ENCODE data around the gene SUMO4. TPM values are rescaled to one million over a fixed set of nuclear protein-coding genes. Genes with fewer than 3 reads are reported as not detected.
A peak's percentile ranks its signal among the peaks of the same experiment; 100 is the strongest.

Gene SUMO4
- total RNA-seq, 2 experiments from 2014 or later, result 5.5 to 5.9 TPM

DNA sequence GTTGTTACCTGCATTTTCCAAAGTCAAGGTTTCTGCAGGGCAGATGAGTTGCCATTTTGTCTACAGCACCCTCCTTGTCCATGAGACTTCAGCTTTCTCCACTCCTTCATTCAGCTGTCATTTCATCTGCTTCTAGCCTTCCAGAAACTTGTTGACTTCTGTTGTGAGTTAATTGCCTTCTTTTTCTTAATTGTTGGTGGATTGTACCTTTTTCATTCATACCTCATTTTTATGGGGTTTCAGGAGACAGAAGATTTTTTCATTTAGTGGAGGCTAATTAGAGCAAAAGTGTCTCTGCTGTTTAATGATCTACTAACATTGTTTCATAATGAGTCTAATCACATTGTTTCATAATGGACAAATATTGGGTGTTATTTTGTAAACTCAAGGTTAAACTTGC is 7.5 kb upstream of the SUMO4 start:
- CTCF ChIA-PET, result interaction anchor here (0.7 to 1.6 kb wide), 5 partner anchors 9 to 301 kb away, joined by 3 to 5 read pairs (median 3); no protein-coding TSS in a partner anchor
- Mint-ChIP-seq H3K27me3 (ENCODE audit: low read depth) (no peaks in the 10 kb centered on the region), H3K36me3 (ENCODE audit: low read depth) (peaks cover 59% of the 10 kb centered on the region), H3K4me3 (no peak overlapping the region), H3K4me1 (ENCODE audit: low read depth) (peaks cover 70% of the 10 kb centered on the region), H3K9me3 (no peaks in the 10 kb centered on the region), H3K27ac (peak overlapping the region; percentile 13)
- DNase-seq, result no peak
- intact Hi-C loops (cut with micrococcal nuclease), result loop anchor here (2.0 kb wide), 1 partner anchor 16 kb away; no protein-coding TSS in a partner anchor

DNA sequence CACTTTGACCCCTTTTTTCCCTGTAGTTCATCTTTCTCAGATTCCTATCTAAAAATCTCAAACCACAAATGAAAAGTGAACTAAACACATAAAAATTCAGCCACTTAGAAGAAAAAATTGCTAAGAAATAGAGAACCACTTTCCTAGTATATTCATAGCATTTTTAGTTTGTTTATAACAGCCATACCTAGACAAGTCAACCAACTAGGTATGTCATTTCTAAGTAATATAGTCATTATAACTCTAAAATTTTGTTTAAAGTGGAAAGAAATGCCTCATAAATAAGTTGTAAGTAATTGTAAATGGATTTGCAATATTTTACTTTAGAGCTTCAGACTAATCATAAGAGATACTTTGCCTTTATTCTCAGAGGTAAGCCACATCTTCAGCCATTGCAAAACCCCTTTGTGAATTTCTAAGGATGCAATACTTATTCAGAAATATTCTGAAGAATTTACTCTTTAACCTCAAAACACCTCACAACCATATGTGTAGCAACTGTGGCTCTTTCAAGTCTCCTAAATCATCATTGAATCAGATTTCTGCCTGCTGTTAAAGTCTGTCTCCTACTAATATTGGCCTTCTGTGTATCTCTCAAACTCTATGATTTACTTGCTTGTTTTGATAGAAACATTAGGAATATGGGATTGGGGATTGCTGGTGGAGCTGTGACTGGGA is 6.9 kb upstream of the SUMO4 start:
- H3K27me3 Mint-ChIP-seq (ENCODE audit: low read depth), result no peaks in the 10 kb centered on the region
- DNase-seq, result no peak
- H3K36me3 Mint-ChIP-seq (ENCODE audit: low read depth), result peaks cover 57% of the 10 kb centered on the region
- intact Hi-C loops (cut with micrococcal nuclease), result loop anchor here (2.0 kb wide), 1 partner anchor 16 kb away; no protein-coding TSS in a partner anchor
- H3K9me3 Mint-ChIP-seq, result no peaks in the 10 kb centered on the region
- H3K27ac Mint-ChIP-seq, result no peak overlapping the region
- H3K4me1 Mint-ChIP-seq (ENCODE audit: low read depth), result peaks cover 66% of the 10 kb centered on the region
- CTCF ChIA-PET, result interaction anchor here (0.7 to 1.1 kb wide), 3 partner anchors 9 to 302 kb away, joined by 3 read pairs; no protein-coding TSS in a partner anchor
- H3K4me3 Mint-ChIP-seq, result no peak overlapping the region

DNA sequence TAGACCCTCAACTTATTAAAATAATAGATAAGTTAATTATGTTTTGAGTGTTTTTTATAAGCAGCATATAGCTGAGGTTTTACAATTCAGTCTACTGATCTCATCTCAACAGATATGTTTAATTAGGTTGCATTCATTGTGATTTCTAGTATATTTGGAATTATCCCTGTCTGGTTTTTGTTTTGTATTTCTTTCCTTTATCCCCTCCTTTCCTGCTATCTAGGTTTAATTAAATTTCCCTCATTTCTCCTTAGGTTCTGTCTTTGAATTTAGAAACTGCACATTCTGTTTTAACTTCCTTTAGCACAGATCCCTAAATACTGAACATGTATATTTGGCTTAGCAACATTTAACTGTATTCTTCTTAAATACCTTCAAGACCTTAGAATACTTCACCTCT is 4.9 kb upstream of the SUMO4 start:
- CTCF ChIA-PET, result no interaction called here
- Mint-ChIP-seq H3K9me3 (no peaks in the 10 kb centered on the region), H3K4me1 (ENCODE audit: low read depth) (peaks cover 54% of the 10 kb centered on the region)

DNA sequence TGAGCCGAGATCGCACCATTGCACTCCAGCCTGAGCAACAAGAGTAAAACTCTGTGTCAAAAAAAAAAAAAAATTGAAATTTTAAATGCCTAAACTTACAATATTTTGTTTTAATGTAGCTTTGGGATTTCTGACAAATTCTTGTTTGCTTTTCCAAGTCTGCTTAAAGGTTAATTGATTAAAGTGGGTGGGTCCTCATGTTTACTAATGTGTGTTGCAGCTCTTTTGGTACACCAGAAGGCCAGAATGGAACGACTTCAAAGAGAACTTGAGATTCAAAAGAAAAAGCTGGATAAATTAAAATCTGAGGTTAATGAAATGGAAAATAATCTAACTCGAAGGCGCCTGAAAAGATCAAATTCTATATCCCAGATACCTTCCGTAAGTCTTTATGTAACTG is 2.7 kb upstream of the SUMO4 start:
- Mint-ChIP-seq H3K27ac (no peak overlapping the region), H3K9me3 (no peaks in the 10 kb centered on the region), H3K27me3 (ENCODE audit: low read depth) (no peaks in the 10 kb centered on the region), H3K4me3 (no peak overlapping the region), H3K36me3 (ENCODE audit: low read depth) (peaks cover 53% of the 10 kb centered on the region), H3K4me1 (ENCODE audit: low read depth) (peaks cover 36% of the 10 kb centered on the region)
- DNase-seq, result no peak
- intact Hi-C loops (cut with micrococcal nuclease), result no loop called here
- CTCF ChIA-PET, result interaction anchor here (0.6 to 1.4 kb wide), 2 partner anchors 34 to 313 kb away, joined by 3 to 4 read pairs; no protein-coding TSS in a partner anchor

More for the DNA sequence above, 4.9 kb upstream of the SUMO4 start:
- H3K36me3 Mint-ChIP-seq (ENCODE audit: low read depth), result peaks cover 54% of the 10 kb centered on the region
- H3K27me3 Mint-ChIP-seq (ENCODE audit: low read depth), result no peaks in the 10 kb centered on the region
- peak overlapping the region; percentile 40 for H3K27ac Mint-ChIP-seq
- H3K4me3 Mint-ChIP-seq, result no peak overlapping the region
- intact Hi-C loops (cut with micrococcal nuclease), result no loop called here
- DNase-seq, result no peak

DNA sequence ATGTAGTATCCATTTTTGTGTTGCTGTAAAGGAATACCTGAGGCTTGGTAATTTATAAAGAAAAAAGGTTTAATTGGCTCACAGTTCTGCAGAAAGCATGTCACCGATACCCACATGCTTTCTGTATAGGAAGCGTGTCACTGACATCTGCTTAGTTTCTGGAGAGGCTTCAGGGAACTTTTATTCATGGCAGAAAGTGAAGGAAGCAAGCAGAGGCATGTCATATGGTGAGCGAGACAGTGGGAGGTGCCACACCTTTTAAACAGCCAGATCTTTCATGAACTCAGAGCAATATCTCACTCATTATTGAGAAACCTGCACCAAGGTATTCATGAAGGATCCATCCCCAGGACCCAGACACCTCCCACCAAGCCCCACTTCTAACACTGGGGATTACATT is 3.5 kb downstream of the SUMO4 start:
- peaks cover 52% of the 10 kb centered on the region for H3K36me3 Mint-ChIP-seq (ENCODE audit: low read depth)
- H3K27me3 Mint-ChIP-seq (ENCODE audit: low read depth), result no peaks in the 10 kb centered on the region
- H3K9me3 Mint-ChIP-seq, result no peaks in the 10 kb centered on the region
- H3K4me3 Mint-ChIP-seq, result no peak overlapping the region
- DNase-seq, result no peak
- H3K4me1 Mint-ChIP-seq (ENCODE audit: low read depth), result peaks cover 30% of the 10 kb centered on the region
- intact Hi-C loops (cut with micrococcal nuclease), result loop anchor here (2.0 kb wide), 1 partner anchor 17 kb away; no protein-coding TSS in a partner anchor
- peak overlapping the region; percentile 66 for H3K27ac Mint-ChIP-seq
- CTCF ChIA-PET, result no interaction called here

DNA sequence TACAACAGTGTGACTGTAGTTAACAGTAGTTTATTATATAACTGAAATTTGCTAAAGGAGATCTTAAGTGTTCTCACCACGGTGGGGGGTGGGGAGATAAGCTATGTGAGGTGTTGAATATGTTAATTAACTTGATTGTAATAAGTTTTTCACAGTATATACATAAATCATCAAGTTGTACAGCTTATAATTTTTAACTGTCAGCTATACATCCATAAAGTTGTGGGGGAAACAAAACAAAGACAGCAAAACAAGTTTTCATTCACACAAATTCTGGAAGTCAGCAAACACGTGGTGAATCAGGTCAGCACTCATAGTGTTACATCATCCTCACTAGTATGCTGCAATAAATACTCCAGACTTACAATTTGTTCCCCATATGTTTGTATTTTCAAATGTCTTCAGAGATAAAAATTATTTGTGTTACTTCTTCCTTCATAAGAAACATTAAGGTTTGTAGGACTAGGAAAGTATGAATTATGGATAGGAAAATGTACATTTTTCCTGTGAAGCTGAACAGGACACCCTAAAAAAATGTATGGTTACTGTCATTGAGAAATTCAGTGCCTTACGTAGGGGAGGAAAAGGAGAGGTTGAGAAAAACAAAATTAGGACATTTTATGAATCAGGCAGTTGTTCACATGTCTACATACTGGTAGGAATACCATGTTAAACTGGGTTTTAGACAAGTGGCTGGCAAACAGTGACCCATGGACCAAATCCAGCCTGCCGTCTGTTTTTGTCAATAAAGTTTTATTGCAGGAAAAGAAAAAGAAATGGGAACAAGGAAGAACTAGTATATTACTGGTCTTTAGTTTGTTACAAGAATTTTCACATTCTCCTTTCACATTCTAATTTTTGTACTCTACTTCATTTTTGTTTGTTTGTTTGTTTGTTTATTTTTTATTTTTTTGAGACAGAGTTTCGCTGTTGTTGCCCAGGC is 6.0 kb downstream of the SUMO4 start:
- H3K4me1 Mint-ChIP-seq (ENCODE audit: low read depth), result peaks cover 39% of the 10 kb centered on the region
- intact Hi-C loops (cut with micrococcal nuclease), result no loop called here
- no peak for DNase-seq
- H3K4me3 Mint-ChIP-seq, result no peak overlapping the region
- H3K36me3 Mint-ChIP-seq (ENCODE audit: low read depth), result peaks cover 48% of the 10 kb centered on the region
- H3K27me3 Mint-ChIP-seq (ENCODE audit: low read depth), result no peaks in the 10 kb centered on the region
- no peaks in the 10 kb centered on the region for H3K9me3 Mint-ChIP-seq
- peak overlapping the region; percentile 72 for H3K27ac Mint-ChIP-seq
- CTCF ChIA-PET, result interaction anchor here (1.2 kb wide), 1 partner anchor 13 kb away, joined by 3 read pairs; no protein-coding TSS in a partner anchor

DNA sequence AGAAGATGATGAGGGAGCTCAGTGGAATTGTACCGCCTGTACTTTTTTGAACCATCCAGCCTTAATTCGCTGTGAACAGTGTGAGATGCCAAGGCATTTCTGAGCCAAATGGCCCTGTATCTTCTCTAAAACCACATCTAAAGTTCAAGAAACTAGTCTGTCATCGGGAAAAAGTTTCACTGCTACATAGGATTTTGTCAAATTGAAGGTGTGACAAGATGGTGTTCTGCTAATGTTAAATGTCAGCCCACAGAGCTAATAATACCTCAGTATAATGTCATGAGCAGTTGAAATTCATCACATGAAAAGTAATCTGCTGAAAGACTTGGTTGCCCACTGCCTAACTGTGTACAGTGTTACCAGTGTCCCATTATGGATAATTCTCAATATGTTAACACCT is 9.6 kb downstream of the SUMO4 start:
- Mint-ChIP-seq H3K9me3 (peaks cover under 1% of the 10 kb centered on the region), H3K4me1 (ENCODE audit: low read depth) (peaks cover 28% of the 10 kb centered on the region), H3K4me3 (no peak overlapping the region), H3K27me3 (ENCODE audit: low read depth) (no peaks in the 10 kb centered on the region), H3K27ac (peak overlapping the region; percentile 16), H3K36me3 (ENCODE audit: low read depth) (peaks cover 38% of the 10 kb centered on the region)
- CTCF ChIA-PET, result interaction anchor here (2.8 kb wide), 1 partner anchor 22 kb away, joined by 10 read pairs; no protein-coding TSS in a partner anchor
- intact Hi-C loops (cut with micrococcal nuclease), result loop anchor here (2.0 kb wide), 1 partner anchor 17 kb away; no protein-coding TSS in a partner anchor
- no peak for DNase-seq

DNA sequence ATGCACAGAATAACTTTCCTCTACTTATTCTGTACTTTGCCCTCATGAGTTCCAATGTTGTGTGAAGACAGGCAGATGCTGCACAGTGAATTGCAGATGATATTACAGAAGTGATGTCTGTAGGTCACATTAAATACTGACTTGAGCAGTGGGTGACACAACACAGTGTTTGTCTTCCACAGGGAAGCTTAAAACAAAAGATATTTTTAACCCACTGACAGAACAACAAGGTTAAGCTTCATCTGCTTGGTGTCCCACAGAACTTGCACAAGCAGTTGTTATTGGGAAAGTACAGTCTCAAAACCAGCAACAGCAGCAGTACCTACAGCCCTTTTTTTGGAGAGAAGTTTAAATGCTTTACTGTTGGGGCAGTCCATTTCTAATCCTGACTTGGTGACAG is 10.5 kb downstream of the SUMO4 start:
- Mint-ChIP-seq H3K36me3 (ENCODE audit: low read depth) (peaks cover 40% of the 10 kb centered on the region), H3K27me3 (ENCODE audit: low read depth) (no peaks in the 10 kb centered on the region), H3K9me3 (peaks cover 6% of the 10 kb centered on the region), H3K27ac (no peak overlapping the region), H3K4me1 (ENCODE audit: low read depth) (peaks cover 19% of the 10 kb centered on the region), H3K4me3 (no peak overlapping the region)
- CTCF ChIA-PET, result interaction anchor here (1.2 to 2.8 kb wide), 2 partner anchors 21 to 25 kb away, joined by 3 to 10 read pairs; no protein-coding TSS in a partner anchor
- DNase-seq, result no peak
- intact Hi-C loops (cut with micrococcal nuclease), result no loop called here

DNA sequence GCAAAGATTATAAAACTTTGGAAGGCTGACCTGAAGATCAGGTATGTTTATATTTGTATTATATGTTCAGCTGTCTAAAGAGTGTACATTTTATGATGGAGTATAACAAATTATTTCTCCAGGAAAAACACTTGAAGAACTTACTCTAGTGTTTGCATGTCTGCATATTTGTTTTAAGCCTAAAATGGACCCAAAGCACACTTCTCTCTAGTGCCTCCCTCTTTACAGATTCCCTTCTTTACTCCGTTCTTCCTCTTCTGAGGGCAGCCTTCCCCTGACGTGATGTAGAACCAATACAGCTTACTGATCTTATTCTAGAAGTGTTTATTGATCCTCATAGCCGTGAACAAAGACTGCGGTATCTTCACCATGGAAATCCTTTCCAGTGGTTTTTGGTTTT is 13.9 kb downstream of the SUMO4 start:
- CTCF ChIA-PET, result interaction anchor here (2.4 kb wide), 1 partner anchor 18 kb away, joined by 10 read pairs; no protein-coding TSS in a partner anchor
- Mint-ChIP-seq H3K9me3 (peaks cover 8% of the 10 kb centered on the region), H3K36me3 (ENCODE audit: low read depth) (peaks cover 33% of the 10 kb centered on the region), H3K4me3 (no peak overlapping the region), H3K27me3 (ENCODE audit: low read depth) (no peaks in the 10 kb centered on the region), H3K27ac (no peak overlapping the region), H3K4me1 (ENCODE audit: low read depth) (peaks cover 16% of the 10 kb centered on the region)
- DNase-seq, result no peak
- intact Hi-C loops (cut with micrococcal nuclease), result no loop called here

DNA sequence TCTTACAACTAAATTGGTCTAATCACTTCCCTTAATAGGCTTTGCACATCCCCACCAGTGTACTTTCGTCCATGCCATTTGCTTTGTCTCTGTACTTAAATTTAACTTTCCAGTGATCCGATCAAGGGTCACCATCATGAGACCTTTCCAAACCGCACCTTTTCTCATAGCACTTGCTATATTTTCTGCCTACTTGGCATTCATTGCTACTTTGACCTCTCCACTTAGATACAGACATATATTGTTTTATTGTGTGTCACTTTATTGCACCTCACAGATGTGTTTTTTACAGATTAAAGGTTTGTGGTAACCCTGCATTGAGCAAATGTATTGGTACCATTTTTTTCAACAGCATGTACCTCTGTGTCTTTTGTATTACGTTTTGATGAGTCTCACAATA is 14.8 kb downstream of the SUMO4 start:
- H3K4me1 Mint-ChIP-seq (ENCODE audit: low read depth), result peaks cover 16% of the 10 kb centered on the region
- no peaks in the 10 kb centered on the region for H3K27me3 Mint-ChIP-seq (ENCODE audit: low read depth)
- peaks cover 33% of the 10 kb centered on the region for H3K36me3 Mint-ChIP-seq (ENCODE audit: low read depth)
- H3K27ac Mint-ChIP-seq, result no peak overlapping the region
- H3K9me3 Mint-ChIP-seq, result peaks cover 8% of the 10 kb centered on the region
- CTCF ChIA-PET, result no interaction called here
- DNase-seq, result no peak
- intact Hi-C loops (cut with micrococcal nuclease), result no loop called here
- no peak overlapping the region for H3K4me3 Mint-ChIP-seq

DNA sequence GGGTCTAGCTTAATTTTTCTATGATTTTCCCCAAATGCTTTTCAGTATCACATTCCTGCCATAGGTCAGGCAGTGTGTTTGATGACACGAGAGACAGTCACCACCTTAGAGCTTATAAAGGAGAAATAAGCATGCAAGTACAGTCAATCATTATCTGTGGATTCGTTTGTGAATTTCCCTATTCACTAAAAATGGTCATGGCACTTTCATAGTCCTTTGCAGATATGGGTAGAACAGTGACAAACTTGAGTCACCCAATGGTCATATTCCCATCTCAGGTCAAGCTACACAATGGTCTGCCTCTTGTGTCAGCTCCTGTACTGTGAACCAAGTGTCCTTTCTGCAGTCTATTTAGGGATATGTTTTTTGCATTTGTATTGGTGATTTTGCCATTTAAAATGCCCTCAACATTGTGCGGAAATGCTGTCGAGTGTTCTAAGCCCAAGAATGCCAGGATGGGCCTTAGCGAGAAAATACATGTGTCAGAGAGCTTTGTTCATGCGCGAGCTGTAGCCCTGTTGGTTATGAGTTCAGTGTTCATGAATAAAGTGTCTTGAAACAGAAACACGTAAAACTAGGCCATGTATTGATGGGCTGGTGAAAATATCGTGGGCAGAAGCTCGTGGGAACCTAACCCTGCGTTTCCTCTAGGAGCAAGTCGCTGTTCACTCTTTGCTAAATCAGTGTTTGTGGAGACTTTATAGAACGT is 19.8 kb downstream of the SUMO4 start:
- Mint-ChIP-seq H3K9me3 (peaks cover 6% of the 10 kb centered on the region), H3K36me3 (ENCODE audit: low read depth) (peaks cover 6% of the 10 kb centered on the region), H3K27ac (no peak overlapping the region), H3K27me3 (ENCODE audit: low read depth) (no peaks in the 10 kb centered on the region), H3K4me1 (ENCODE audit: low read depth) (peaks cover 16% of the 10 kb centered on the region), H3K4me3 (no peak overlapping the region)
- CTCF ChIA-PET, result interaction anchor here (0.6 to 3.3 kb wide), 6 partner anchors 12 to 392 kb away, joined by 3 to 30 read pairs (median 4); no protein-coding TSS in a partner anchor
- intact Hi-C loops (cut with micrococcal nuclease), result no loop called here
- no peak for DNase-seq
